Measurements from ENCODE around the gene CHMP2A.

Gene CHMP2A

DNA sequence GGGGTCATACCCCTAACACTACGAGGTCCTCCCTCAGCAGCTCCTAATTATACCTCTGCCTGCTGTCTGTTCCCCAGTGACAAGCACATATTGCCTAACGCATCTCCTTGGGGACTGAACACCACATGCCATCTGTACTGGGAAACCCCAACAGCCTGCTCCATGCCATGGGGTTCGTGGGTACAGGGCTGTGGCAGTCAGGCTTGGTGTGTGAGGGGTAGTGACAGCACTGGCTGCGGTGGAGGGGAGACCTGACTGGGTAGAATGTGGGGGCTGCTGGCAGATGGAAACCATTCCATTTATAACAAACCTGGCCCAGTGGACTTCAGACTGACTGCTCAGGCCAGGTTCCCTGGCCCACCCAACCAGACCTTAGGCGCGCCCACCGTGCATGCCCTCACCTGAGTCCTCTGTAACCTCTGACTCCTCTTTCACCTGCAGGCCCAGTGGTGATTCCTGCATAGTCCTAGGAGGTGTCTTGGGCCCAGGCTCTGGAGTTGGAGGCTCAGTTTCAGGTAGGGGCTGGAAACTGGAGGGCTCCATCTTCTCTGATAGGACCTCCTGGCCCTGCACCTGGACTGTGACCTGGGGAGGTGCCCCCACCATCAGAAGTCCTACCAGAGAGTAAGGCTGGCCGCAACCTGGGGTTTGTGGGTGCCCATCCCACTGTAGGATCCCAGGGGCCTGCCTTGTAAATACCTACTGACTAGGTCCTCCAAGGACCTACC is 15.2 kb upstream of the CHMP2A start:
- DNase-seq = no peak

- no peak for DNase-seq
These were observed 14.5 kb upstream of the CHMP2A start for GRCh38 chr19:58569191-58569942.

GRCh38 chr19:58568453-58569130 is 13.7 kb upstream of the CHMP2A start:
- DNase-seq = no peak

- DNase-seq = no peak
These were observed 12.1 kb upstream of the CHMP2A start for GRCh38 chr19:58566989-58567388.

GRCh38 chr19:58563823-58564222 is 8.9 kb upstream of the CHMP2A start:
- no peak for DNase-seq

DNA sequence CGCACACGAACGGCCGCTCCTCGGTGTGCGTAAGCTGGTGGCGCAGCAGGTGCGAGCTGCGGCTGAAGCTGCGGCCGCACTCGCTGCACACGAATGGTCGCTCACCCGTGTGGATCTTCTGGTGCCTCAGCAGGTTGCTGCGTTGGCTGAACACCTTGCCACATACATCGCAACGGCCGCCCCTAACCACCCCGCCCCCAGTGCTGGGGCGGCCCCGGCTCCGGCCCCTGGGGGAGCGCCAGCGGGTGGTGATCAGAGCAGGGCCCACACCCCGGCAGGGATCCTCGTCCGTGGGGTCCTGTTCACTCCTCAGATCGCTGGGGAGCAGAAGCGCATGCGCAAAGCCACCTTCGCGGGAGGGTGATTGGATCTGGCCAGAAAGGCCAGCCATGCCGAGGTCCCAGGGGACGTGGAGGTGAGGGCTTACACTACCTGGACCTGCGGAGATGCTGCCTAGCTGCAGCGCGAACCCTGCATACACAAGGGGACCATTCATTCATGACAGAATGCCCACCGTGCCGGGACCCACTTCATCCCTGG is 8.2 kb upstream of the CHMP2A start:
- no peak for DNase-seq

DNA sequence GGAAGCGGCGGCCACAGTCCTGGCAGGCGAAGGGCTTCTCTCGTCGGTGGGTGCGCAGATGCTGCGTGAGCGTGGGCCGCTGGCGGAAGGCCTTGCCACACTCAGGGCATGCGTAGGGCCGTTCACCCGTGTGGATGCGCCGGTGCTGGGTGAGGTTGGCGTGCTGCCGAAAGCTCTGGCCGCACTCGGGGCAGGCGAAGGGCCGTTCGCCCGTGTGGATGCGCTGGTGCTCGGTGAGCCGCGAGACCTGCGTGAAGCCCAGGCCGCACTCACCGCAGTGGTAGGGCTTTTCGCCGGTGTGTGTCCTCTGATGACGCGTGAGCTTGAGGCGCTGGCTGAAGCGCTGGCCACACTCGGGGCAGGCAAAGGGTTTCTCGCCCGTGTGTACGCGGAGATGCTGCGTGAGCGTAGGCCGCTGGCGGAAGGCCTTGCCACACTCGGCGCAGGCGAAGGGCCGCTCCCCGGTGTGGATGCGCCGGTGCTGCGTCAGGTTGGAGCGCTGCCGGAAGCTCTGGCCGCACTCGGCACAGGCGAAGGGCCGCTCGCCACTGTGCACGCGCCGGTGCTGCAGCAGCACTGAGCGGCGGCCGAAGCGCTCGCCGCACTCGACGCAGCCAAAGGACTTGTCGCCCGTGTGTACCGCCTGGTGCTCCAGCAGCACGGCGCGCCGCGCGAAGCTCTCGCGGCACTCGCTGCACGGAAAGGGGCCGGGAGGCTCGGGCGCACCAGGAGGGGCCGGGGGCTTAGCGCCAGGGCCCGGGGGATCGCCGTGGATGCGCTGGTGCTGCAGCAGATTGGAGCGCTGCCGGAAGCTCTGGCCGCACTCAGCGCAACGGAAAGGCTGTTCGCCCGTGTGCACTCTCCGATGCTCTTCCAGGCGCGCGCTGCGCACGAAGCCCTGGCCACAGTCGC is 7.5 kb upstream of the CHMP2A start:
- no peak for DNase-seq

GRCh38 chr19:58561373-58562121 is 6.6 kb upstream of the CHMP2A start:
- no peak for DNase-seq

- no peak for DNase-seq
These were observed 6.0 kb upstream of the CHMP2A start for GRCh38 chr19:58560921-58561320.

GRCh38 chr19:58560007-58560887 is 5.3 kb upstream of the CHMP2A start:
- DNase-seq = no peak

- DNase-seq = no peak
These were observed 4.5 kb upstream of the CHMP2A start for GRCh38 chr19:58559275-58560006.

- no peak for DNase-seq
These were observed 3.8 kb upstream of the CHMP2A start for GRCh38 chr19:58558623-58559274.

GRCh38 chr19:58558066-58558622 is 3.2 kb upstream of the CHMP2A start, which contains the start of gene UBE2M:
Gene UBE2M (minus strand): TSS chr19:58558611. CDS start chr19:58558381, 230 bp downstream.
- no peak for DNase-seq

DNA sequence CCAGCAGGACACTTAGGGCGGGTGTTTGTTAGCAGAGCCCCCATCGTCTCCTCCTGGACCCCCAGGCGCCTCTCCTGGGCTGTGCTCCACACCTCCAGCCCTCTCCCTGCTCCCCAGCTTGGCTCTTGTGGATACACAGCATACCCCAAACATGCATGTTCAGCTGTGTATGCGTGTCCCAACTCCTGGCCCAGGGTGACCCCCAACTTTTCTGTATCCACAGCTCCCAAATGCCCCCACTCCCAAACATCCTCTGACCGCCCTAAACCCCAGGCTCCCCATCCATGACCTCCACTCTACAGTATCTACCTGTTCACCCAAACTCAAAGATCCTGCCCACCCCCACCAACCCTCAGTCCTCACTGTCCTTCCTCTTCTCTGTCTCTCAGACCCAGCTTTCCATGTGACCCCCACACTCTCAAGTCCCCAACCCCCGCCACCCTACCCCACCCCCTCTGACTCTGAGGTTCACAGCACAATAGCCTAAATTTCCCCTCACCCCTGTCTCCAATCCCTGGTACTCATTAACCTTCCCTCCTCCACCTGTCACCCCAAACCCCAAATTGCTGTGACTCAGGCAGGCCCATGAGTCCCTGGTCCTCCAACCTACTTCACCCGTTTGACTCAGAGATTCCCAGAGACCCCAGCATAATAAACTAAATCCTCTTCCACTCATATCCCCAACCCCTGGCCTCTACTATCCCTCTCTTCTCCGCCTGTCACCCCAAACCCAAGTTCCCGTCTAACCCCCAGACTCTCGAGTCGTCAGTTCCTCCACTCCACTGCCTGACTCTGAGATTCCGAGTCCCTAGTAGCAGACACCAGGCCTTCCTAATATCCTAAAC is 2.5 kb upstream of the CHMP2A start:
- no peak for DNase-seq

DNA sequence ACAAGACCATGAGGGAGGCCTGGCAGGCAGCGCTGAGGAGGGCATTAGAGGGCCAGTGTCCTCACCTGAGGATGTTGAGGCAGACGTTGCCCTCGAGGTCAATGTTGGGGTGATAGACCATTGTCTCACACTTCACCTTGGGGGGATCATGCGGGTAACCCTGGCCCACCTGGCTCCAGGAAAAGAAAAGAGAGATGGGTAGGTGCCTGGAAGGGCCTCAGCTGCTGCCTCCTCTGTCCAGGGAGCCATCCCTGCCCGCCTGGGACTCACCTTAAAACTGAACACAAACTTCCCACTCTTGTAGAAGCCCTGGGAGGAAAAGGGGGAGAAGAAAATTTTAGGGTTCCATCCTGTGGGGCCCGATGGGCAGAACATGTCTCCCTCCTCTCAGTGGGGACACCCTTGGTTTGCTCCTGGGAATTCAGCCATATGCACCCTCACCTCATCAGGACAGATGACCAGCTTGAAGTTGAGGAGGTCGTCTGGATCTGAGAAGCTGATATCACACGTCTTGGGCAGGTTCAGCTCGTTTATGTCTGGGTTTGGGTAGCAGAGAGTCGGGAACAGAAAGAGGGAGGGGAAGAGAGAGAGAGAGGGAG is 1.8 kb upstream of the CHMP2A start:
- DNase-seq = no peak

DNA sequence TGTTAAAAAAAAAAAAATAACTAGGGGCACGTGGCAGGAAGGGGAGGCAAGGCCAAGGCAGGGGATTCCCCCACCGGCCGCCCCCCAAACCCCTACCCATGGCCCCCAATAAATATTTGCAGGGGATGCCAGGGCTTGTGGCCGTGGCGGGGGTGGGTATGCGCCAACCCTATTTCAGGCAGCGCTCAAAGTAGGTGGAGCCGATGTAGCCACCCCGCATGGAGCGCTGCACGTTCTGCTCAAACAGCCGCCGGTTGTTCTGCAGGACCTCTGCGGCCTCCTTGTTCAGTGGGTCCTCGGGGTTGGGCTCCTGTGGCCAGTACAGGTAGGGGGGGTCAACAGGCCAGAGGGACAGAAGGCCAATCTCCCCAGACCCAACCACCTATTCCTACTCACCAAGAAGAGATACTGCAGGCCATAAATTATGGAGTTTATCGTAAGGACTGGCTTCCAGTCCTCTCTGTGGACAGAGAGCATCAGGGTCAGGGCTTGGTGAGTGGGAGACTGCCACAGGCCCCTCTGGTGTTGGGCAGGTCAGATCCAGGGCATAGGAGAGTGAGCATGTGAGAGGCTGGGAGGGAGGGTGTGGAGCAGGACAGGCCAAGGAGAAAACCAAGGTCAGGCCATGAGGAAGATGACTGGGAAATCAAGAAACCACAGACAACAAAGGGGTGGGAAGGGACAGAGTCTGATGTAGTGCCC is 1.2 kb upstream of the CHMP2A start:
- DNase-seq = no peak

- DNase-seq = no peak
These were observed 522 bp upstream of the CHMP2A start for GRCh38 chr19:58555369-58555885.
